ENCODE results near the gene MPP4.

Gene MPP4

DNA sequence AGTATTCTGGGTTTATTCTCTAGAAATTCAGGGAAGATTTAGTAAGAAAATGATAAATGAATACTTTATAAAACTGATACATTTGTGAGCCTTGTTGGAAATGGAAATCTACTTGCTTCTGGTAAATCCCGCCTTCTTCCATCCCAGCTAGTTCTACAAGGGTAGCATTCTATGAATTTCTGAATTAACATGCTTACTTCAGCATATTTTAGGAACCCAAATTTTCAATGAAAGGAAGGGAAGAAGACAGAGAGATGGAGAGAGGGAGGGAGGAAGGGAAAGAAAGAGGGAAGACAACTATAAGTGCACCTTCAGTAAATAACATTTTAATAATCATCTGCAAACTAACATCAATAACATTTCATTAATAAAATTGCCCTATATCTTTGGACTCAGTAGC, 28.6 kb downstream of the MPP4 start:
- DNase-seq = no peak

DNA sequence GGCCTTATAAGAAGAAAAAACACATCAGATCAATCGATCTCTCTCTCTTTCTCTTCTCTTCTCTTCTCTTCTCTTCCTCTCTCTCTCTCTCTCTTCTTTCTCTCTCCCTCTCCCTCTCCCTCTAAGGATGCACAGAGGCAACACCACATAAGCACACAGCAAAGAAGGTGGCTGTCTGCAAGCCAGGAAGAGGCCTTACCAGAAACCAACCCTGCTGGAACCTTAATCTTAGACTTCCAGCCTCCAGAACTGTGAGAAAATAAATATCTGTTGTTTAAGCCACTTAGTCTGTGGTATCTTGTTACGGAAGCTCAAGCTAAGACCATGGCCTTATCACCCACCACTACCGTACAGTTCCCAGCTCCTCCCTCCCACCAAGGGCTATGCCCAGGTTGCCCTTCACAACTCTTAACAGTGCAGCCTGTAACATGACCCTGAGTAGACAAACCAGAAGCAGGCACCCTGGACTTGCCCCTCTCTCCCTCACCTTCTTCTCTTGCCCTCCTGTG, 30.0 kb downstream of the MPP4 start:
- DNase-seq = no peak

DNA sequence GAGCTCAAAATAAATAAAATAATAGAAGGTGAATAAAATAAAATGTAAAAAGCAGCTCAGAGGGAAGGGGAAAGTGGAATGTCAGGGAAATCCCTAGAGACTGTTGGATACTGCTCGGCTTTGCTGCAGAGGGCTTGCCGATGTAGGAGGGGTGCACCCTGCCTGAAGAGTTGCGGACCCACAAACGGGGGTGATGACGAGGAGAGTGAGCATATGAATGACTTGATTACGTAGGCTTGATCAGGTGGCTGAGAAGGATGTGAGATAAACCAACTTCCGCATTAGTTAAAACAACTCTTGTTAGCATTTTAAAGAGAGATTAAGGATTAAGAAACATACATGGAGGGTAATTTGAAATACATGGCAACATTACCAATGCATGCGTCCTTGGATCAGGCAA, 34.1 kb downstream of the MPP4 start:
- no peak for DNase-seq

DNA sequence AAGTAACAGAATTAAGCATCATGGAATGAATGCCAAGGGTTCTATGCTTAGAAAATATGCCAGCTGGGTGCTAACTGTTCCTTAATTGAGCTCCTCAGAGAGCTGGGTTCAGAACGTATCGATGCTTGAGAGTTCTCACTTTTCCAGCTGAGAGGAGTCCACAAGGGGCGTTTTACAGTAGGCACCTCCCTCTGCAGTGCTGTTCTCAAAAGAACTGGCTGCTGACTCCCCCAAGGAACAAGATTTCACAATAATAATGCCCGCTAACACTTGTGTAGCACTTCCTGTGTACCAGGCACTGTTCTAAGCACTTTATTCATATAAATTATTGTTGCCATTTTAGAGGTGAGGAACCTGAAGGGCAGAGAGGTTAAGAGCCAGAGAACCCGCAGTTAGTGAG, 37.1 kb downstream of the MPP4 start:
- no peak for DNase-seq

DNA sequence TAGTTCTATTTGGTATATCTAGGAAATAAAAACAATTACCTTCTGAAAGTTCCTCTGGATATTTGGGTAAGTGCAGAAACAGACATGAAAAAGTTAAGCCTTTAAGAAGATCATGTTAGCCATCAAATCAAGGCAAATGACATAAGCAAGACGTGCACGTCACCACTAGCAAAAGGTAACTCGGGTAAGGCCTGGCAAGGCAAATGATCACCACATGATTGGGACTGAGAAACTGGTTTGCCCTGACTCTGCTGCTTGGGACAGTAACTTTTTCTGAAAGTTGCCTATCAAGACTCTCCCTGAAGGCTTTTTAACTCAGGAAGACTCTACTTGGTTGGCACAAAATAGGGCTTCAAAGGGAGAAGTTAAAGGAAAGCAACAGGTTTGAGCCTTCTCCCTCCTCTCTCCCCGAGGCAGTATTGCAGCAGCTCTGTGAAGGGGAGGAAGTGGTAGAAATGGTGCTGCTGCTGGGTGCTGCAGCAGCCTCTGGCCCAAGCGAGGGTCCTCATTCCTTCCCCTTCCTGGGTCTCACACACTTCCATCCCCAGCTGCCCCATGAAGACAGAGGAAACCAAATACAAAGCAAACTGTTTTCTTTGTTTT, 38.0 kb downstream of the MPP4 start:
- no peak for DNase-seq

DNA sequence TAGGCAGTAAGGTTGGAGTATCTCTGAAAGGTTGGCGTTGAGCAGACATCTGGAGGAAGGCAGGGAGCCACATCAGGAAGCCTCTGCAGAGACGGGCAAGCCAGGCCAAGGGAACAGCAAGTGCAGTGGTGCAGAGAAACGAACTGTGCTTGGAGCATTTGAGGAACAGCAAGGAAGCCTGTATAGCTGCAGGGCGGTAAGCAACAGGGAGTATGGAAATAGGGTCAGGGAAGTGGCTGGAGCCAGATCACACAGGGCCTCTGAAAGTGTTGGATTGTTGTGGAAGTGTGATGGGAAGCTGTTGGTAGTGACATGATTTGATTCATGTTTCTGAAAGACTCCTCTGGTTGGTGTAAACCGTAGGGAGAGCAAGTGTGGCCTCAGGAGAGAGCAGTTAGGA, 41.7 kb downstream of the MPP4 start:
- no peak for DNase-seq

DNA sequence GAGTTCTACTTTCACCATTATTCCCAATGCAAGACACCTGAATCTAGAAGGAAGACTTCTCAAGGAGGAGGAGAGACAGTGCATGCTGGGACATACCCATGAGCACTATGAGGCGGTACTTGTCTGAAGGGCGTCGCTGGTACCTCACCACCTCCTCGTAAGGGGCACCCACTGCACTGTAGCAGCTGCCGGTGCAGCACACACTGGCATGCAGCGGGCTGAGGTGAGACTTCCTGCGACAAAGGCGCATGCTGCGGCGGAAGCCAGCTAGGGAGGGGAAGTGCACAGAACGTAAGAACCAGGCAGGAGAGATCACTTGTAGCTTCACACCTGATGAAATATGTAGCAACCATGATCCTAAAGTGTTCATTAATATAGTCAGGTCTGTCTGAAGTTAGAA, 42.3 kb downstream of the MPP4 start:
- DNase-seq = no peak

DNA sequence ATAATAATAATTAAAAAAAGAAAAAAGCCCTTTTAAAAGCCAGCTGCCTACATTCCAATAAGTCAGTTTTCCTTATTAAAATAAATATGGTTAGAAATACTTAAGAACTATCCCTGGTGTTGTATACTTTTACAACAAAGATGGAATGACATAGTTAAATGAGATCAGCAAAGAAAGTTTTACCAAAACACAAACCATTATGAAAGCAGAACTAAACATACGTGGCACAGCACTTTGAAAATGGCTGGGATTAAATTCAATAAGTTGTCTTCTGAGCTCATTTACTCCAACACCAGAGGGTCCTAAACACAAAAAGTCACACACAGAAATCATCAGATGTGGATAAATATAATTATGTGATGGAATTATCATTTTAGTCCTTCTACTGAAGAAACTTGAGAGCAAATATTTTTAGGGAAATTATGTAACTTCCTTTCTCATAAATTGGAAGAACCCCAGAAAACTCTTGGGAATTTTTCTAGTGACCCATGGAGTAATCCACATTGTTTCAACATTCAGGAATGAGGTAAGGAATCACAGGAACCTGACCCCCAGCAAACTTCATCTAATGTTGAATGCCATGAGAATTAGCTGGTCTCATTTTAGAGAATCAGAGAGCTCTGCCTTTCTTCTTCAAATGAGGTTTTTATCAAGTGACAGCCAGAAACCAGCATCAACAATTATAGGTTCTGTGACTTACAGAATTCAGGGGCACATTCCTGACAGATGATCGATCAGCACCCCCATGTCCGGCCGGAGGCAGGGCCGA, 43.6 kb downstream of the MPP4 start:
- no peak for DNase-seq

DNA sequence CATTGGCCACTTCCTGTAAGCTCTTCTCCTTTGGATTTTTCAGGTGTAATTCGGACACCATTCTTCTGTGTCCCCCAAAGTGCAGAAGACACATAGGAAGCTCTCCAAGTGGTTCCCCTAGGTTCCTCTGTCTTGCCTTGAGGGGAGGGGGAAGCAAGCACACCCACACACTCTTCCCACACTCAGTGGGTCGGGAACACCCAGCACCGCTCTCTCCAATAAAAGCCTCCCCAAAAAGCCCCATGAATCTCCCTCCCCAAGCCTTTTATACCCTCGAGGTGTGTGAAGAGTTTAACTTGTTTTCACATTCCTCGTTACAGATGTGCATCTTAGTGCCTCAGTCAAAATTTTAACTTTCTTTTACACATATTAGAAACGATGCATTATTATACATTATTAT, 45.2 kb downstream of the MPP4 start:
- DNase-seq = no peak

DNA sequence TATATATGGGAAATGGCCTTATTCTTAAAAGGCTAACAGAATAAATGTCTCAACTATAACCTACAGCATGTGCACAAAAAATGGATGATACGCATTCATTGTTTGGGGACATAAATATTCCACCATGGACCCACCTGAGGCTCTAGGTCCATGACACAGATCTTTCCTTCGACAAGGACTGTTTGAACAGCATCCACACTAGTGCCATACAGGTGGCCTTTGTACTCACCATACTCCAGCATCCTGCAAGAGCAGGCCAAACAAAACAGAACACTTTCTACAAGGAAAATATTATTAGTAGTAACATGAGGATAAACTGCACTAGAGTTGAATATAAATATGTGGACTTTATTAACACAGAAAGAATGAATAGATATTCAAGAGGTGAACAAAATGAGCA, 49.0 kb downstream of the MPP4 start:
- no peak for DNase-seq

DNA sequence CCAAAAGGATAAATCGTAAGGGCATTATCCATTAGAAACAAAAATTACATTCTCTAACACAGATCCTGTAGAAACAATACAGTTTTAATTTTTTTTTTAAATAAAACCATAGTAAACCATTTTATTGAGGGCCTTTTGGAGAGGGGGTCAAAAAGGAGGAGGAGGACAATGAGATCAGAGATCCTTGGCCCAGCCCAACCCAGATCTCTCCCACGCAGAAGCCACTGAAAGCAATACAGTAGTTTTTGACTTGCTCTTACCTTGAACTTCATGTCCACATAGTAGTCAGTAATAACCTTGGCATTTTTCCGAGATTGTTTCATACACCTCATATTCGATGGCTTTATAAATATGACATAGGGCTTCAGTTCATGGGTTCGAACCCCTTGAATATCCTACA, 51.0 kb downstream of the MPP4 start:
- DNase-seq = no peak

DNA sequence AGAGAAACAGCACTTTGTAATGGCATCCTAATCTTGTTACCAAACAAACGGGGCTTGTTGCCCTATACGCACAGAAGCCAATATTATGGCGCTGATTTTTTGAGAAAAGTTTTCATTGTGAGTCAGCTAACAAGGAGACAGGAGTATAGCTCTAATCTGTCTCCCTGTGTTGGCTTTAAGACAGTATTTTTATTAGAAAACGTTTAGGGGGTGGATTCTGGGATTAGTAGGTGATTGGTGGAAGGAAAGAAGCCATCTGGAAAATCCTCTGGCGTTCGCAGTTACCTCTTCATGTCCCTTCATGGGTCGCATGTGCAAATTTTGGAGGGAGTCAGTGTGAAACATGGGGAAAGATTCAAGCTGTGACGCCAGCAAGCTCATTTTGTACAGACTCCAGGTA, 54.4 kb downstream of the MPP4 start:
- no peak for DNase-seq

DNA sequence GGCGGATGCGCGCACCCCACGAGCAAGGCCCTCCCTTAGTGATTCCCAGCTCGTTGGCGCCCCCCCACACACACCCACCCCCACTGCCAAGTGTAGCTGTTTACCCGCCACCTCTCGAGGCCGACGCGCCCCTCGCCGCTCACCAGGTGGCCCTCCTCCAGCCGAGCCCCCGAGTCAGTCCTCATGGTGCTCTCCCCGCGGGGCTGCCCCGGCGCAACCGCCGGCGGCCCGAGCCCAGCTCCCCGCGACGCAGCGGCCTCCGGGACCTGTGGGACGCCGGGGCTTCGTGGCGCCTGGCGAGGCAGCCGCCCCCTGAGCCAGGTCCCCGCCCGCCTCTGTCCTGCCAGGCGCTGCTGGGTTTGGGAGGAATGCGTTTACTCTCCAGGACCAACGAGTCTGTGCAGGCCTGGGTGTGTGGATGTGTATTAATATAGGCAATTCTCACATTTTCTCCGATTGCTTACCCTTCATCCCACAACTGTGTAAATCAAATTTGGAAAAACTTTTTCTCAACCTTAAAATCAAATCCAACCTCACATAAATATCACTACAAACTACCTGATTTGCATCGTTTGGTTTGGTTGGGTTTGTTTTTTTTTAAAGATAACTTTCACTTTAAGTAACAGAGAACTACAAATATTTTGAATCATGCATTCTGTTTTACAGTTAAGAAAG, 55.1 kb downstream of the MPP4 start, which contains the start of gene TMEM237:
Gene TMEM237 (minus strand): TSS at position 288 of the 675 bp plus-strand sequence. CDS start 103 bp downstream, at position 185.
- DNase-seq = no peak

DNA sequence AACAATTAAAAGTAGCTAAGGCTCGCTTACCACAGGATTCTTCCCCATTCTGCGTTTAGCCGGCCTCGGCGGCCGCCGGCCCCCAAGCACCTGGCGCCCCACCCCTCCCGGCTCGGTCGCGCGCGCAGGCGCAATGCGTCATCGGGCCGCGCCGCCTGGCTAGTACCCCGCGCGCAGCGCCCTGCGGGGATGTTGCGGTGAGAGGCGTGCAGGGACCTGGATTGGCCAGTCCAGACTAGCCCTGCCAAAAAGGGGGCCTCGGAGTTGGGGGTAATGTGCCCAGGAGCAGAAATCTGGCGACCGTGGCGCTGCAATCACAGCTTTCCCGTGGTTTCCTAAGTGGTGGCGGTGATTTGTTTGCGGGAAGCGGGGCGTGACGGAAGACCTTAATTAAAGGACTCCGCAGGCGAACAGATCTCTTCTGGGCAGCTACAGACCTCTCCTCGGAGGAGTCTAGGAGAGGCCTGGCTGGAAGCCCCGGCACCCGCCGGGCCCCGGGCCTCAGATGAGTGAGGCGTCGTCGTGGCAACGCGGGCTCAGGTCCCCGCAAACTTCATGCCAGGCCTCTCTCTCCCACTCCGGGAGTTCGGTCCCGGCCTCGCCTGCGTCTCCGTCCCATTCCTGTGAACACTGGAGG, 55.7 kb downstream of the MPP4 start:
- DNase-seq = peak; percentile 76

DNA sequence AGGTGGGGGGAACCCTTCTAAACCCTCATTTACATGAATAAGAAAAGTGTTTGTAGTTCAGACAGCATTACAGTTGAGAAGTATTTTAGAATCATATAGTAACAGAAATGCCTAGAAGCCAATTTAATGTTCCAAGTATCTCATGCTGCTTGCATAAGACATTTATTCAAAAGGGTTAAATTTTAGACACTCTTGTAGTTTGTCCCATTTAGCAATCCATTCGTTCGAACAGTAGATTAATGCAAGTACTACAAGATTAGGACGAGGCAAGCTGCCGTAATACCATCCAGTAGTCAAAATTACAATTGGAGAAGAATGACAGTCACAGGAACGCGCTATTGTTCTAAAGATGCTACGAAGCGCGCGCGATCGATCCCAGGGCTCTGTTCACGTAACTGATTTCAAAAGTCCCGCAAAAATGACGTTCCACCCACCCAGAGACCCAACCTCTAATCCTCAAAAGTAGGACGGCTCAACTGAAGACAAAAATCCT, 56.3 kb downstream of the MPP4 start:
- peak; percentile 76 for DNase-seq

DNA sequence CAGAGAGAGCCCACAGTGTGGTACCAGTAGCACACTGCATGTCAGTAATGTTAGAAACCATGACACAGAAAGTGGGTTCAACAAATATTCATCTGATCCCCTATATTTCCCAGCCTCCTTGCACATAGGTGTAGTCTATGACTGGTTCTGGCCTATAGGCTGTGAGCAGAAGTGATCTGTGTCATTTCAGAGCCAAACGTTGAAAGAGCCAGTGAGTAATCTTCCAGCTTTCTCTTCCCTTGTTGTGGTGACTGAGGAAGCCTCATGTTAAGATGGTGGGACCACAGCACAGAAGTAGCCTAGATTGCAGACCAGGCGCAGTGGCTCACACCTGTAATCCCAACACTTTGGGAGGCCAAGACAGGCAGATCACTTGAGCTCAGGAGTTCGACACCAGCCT, 59.2 kb downstream of the MPP4 start:
- no peak for DNase-seq

DNA sequence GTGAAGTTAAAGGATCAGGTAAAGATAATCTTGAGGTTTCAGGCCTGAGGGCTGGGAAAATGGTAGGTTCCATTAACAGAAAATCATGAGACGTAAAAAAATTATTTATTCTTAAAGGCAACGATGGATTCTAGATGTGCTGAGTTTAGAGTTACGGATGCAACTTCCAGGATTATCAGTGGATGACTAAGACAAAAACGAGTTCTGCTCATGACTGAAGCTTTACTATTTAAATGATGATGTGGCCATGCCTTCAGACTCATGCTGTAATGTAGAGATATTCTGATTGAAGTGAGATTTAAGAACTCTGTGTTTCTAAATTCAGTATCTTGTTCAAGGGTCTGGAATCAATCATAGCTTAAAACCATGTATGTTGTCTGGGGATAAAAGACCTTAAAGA, 60.1 kb downstream of the MPP4 start:
- no peak for DNase-seq

DNA sequence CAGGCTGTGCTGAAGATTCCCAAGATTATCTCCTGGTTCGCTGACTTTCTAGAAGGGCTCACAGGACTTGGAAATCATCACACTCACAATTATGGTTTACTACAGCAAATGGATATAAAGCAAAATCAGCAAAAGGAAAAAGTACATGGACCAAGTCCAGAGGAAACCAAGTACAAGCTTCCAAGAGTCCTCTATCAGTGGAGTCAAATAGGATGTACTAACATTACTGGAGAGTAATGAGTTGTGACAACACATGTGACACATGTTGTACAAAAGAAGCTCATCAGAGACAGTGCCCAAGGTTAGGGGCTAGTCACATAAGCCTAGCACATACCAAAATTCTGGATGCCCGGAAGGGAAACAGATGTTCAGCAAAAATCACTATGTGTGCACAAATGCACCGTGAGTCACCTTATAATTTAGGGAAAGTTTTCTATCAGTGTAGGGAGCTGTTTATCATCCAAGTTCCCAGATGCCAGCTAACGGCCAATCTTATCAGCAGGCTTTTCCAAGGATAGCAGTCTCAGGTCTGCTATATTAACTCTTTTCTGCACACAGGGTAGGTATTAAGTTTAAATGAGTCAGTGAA, 64.7 kb downstream of the MPP4 start:
- no peak for DNase-seq

DNA sequence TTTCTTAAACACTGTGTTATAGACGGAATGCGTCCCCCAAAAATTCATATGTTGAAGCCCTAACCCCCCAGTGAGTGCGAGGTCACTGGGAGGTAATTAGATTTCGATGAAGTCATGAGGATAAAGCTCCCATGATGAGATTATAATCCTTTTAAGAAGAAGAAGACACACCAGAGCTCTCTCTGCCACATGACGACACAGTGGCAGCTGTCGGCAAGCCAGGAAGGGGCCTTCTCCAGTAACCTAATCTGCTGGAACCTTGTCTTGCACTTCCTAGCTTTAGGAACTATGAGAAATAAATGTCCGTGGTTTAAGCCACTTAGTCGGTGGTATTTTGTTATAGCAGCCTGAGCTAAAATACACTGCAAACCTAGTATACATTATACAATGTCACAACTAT, 67.4 kb downstream of the MPP4 start:
- DNase-seq = no peak

DNA sequence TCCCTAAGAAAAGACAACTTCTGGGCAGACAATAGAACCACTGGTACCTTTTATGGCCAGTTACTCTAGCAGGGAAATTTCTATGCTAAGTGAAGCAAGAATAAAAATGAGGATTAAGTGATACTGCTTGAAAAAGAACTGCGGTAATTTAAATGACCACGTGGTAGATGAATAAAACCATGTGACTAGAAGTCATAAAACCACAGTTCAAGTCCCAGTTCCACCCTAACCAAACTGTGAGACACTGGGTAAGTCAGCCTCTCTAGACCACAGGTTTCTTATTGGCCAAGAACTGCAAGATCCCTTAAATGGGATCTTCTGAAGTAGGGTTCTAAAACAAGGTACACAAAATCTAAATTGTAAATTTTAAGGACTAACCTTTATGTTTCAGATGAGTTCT, 67.9 kb downstream of the MPP4 start:
- DNase-seq = no peak

DNA sequence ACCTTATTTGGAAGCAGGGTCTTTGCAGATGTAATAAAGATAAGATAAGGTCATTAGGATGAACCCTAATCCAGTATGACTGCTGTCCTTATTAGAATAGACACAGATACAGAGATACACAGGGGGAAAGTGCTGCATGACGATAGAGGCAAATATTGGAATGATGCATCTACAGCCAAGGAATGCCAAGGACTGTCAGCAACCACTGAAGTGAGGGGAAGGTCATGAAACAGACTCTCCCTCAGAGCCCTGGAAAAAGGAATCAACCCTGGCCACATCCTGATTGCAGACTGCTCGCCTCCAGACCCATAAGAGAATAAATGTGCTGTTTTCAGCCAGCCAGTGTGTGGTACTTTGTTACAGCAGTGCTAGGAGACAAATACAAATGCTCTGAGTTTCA, 69.9 kb downstream of the MPP4 start:
- no peak for DNase-seq

DNA sequence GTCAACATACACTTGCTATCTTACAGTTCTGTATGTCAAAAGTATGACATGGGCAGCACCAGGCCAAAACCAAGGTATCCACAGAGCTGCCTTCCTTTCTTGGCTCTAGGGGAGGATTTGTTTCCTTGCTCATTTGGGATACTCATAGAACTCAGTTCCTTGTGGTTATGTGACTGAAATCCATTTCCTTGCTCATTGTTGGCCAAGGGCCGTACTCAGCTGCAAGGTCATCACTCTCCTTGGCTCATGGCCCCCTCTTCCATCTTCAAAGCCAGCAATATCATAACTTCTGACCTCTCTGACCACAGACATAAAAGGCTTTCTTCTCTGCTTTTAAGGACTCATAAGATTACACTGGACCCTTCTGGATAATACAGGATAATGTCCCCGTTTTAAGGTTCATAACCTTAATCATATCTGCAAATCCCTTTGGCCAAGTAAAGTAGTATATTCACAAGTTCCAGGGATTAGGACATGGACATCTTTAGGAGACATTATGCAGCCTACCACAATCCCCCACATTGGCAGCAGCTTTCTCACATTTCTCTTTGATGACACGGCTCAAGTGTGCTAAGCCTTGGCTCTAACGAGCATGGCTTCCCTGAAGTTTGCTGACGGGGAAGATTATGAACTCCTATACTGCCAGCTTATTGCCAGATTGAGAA, 76.0 kb downstream of the MPP4 start:
- no peak for DNase-seq

Data from COR-L47 (cell line).